Measurements from ENCODE around the gene CGREF1.

CGREF1 gene

DNA sequence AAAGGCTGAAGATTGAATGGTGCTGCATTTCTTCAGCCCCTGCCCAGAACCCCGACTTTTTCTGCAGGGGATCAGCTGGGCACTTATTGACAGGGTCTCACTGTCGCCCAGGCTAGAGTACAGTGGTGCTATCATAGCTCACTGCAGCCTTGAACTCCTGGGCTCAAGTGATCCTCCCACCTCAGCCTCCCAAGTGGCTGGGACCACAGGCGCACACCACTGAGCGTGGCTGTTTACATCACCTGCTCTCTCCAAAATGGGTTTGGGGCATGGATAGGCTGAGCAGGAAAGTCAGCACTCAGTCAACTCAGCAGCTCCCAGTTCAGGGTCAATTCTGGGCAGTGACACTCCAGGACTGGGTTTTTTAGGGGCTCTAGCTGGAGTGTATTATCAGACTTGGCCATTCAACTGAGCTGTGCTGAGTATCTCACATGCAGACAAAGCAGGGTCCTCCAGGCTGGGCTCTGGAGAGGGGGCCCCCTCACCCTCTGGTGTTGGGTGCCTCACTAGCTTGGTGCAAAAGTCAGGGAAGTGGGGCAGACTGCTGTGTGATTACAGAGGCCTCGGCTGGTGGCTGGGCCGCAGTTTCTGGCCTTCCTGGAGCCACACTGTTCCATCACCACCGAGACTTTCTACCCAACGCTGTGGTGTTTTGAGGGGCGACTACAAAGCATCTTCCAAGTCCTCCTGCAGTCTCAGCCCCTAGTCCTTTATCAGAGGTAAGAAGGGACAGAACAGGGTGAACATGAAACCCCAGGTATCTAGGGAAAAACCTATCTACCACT is 9.1 kb upstream of the CGREF1 start:
- H3K27me3 ChIP-seq (ENCODE audit: insufficient read depth, poor library complexity, severe bottlenecking) = no peaks in the 10 kb centered on the region

DNA sequence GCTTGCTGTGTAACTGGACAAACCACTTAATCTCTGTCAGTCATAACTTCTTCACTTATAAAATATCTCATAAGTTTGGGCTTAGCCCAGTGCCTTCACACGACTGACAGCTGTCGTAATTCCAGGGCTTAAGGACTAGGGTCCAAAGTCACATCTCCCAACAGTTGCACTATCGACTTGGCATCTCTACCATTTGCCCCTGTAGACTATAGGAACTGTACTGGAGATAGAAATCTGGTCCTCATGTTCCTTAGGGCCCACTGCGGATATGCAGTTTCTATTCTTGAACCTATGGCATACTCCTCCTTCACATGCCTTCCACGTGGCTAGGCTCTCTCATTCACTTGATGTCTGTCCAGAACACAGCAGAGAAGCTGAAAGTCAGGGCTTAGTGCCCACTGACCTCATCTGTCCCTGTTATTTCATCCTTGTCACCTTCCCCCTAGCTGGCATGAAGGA is 7.4 kb upstream of the CGREF1 start:
- no peaks in the 10 kb centered on the region for H3K27me3 ChIP-seq (ENCODE audit: insufficient read depth, poor library complexity, severe bottlenecking)
- H3K4me3 ChIP-seq (replicated peaks; ENCODE audit: insufficient read depth, low read length) = no peak overlapping the region
- DNase-seq (ENCODE audit: low read depth in 1 of 2, low spot score in 1 of 2) = no peak
- TF ChIP-seq, protein P1, sequence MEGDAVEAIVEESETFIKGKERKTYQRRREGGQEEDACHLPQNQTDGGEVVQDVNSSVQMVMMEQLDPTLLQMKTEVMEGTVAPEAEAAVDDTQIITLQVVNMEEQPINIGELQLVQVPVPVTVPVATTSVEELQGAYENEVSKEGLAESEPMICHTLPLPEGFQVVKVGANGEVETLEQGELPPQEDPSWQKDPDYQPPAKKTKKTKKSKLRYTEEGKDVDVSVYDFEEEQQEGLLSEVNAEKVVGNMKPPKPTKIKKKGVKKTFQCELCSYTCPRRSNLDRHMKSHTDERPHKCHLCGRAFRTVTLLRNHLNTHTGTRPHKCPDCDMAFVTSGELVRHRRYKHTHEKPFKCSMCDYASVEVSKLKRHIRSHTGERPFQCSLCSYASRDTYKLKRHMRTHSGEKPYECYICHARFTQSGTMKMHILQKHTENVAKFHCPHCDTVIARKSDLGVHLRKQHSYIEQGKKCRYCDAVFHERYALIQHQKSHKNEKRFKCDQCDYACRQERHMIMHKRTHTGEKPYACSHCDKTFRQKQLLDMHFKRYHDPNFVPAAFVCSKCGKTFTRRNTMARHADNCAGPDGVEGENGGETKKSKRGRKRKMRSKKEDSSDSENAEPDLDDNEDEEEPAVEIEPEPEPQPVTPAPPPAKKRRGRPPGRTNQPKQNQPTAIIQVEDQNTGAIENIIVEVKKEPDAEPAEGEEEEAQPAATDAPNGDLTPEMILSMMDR (IDR thresholded peaks at IDR 0.05; ENCODE audit: insufficient read depth, low read length) = no peak
- no peak for TF ChIP-seq SPI1 (IDR thresholded peaks at IDR 0.05; ENCODE audit: borderline replicate concordance, low read depth)
- no peak for TF ChIP-seq GABPA (IDR thresholded peaks at IDR 0.05; ENCODE audit: low read depth)
- TF ChIP-seq, protein P2, sequence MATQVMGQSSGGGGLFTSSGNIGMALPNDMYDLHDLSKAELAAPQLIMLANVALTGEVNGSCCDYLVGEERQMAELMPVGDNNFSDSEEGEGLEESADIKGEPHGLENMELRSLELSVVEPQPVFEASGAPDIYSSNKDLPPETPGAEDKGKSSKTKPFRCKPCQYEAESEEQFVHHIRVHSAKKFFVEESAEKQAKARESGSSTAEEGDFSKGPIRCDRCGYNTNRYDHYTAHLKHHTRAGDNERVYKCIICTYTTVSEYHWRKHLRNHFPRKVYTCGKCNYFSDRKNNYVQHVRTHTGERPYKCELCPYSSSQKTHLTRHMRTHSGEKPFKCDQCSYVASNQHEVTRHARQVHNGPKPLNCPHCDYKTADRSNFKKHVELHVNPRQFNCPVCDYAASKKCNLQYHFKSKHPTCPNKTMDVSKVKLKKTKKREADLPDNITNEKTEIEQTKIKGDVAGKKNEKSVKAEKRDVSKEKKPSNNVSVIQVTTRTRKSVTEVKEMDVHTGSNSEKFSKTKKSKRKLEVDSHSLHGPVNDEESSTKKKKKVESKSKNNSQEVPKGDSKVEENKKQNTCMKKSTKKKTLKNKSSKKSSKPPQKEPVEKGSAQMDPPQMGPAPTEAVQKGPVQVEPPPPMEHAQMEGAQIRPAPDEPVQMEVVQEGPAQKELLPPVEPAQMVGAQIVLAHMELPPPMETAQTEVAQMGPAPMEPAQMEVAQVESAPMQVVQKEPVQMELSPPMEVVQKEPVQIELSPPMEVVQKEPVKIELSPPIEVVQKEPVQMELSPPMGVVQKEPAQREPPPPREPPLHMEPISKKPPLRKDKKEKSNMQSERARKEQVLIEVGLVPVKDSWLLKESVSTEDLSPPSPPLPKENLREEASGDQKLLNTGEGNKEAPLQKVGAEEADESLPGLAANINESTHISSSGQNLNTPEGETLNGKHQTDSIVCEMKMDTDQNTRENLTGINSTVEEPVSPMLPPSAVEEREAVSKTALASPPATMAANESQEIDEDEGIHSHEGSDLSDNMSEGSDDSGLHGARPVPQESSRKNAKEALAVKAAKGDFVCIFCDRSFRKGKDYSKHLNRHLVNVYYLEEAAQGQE (IDR thresholded peaks at IDR 0.05; ENCODE audit: insufficient replicate concordance, low read depth) = no peak
- no peak for TF ChIP-seq POLR2AphosphoS5 (IDR thresholded peaks at IDR 0.05; ENCODE audit: low read depth)
- H3K27ac ChIP-seq (replicated peaks) = no peak overlapping the region

More for the DNA sequence above, 9.1 kb upstream of the CGREF1 start:
- Histone ChIP-seq H3K4me3 (replicated peaks; ENCODE audit: insufficient read depth, low read length) (no peak overlapping the region), H3K27ac (replicated peaks) (no peak overlapping the region)
- TF ChIP-seq SPI1 (IDR thresholded peaks at IDR 0.05; ENCODE audit: borderline replicate concordance, low read depth) = no peak
- TF ChIP-seq, protein P1 (IDR thresholded peaks at IDR 0.05; ENCODE audit: insufficient read depth, low read length) = no peak
- no peak; the same call in 1 of the 2 replicates for TF ChIP-seq POLR2AphosphoS5 (IDR thresholded peaks at IDR 0.05; ENCODE audit: low read depth)
- DNase-seq (ENCODE audit: low read depth in 1 of 2, low spot score in 1 of 2) = no peak

DNA sequence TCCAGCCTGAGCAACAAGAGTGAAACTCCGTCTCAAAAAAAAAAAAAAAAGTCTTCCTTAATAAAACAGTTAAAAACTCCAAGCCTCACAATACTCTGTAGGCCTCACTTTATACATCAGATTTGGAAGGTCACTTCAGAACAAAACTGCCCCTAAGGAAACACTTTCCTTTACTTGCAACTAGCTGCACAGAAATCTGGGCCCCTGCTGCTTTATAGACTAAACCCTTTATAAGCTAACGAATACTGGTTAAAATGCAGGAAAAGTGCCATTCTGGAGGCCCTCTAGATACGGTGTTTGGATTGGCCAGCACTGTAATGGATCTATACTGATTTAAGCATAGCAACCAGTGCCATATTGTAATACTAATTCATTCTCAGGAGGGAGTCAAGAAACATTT is 6.2 kb upstream of the CGREF1 start:
- TF ChIP-seq, protein P2 (IDR thresholded peaks at IDR 0.05; ENCODE audit: insufficient replicate concordance, low read depth) = no peak
- TF ChIP-seq POLR2AphosphoS5 (IDR thresholded peaks at IDR 0.05; ENCODE audit: low read depth) (no peak), GABPA (IDR thresholded peaks at IDR 0.05; ENCODE audit: low read depth) (no peak)
- TF ChIP-seq, protein P1 (IDR thresholded peaks at IDR 0.05; ENCODE audit: insufficient read depth, low read length) = no peak
- no peak overlapping the region for H3K4me3 ChIP-seq (replicated peaks; ENCODE audit: insufficient read depth, low read length)
- no peak for DNase-seq (ENCODE audit: low read depth in 1 of 2, low spot score in 1 of 2)
- no peak overlapping the region for H3K27ac ChIP-seq (replicated peaks)
- no peaks in the 10 kb centered on the region for H3K27me3 ChIP-seq (ENCODE audit: insufficient read depth, poor library complexity, severe bottlenecking)

Data from HL-60 (cell line).